ENCODE measurements around the gene ZNF425. TPM values are rescaled to one million over a fixed set of nuclear protein-coding genes. Genes with fewer than 3 reads are reported as not detected.
A peak's percentile ranks its signal among the peaks of the same experiment; 100 is the strongest.

The ZNF425 gene
- total RNA-seq, 1 donor from 2014 or later = 6.5 TPM

DNA sequence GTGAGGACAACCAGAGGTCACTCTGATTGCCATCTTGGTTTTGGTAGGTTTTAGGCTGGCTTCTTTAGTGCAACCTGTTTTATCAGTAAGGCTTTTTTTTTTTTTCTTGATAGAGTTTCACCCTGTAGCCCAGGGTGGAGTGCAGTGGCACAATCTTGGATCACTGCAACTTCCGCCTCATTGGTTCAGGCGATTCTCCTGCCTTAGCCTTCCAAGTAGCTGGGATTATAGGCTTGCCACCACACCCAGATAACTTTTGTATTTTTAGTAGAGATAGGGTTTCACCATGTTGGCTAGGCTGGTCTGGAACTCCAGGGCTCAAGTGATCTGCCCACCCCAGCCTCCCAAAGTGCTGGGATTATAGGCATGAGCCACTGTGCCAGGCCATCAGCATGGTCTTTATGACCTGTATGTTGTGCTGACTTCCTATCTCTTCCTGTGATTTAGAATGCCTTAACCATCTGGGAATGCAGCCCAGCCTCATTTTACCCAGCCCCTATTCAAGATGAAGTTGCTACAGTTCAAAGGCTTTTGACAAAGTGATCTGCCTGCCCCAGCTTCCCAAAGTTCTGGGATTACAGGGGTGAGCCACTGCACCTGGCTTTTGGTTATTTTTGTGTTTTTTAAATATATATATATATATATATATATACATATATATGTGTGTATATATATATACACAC, 7.0 kb upstream of the ZNF425 start:
- H3K4me3 Mint-ChIP-seq (ENCODE audit: unreplicated experiment) = no peak overlapping the region
- no peak overlapping the region for H3K27ac Mint-ChIP-seq (ENCODE audit: unreplicated experiment)
- H3K36me3 Mint-ChIP-seq (ENCODE audit: unreplicated experiment) = peaks cover 7% of the 10 kb centered on the region
- peaks cover 5% of the 10 kb centered on the region for H3K9me3 Mint-ChIP-seq (ENCODE audit: unreplicated experiment)
- DNase-seq = no peak
- peaks cover under 1% of the 10 kb centered on the region for H3K4me1 Mint-ChIP-seq (ENCODE audit: low read depth, unreplicated experiment)
- TF ChIP-seq, protein P1, sequence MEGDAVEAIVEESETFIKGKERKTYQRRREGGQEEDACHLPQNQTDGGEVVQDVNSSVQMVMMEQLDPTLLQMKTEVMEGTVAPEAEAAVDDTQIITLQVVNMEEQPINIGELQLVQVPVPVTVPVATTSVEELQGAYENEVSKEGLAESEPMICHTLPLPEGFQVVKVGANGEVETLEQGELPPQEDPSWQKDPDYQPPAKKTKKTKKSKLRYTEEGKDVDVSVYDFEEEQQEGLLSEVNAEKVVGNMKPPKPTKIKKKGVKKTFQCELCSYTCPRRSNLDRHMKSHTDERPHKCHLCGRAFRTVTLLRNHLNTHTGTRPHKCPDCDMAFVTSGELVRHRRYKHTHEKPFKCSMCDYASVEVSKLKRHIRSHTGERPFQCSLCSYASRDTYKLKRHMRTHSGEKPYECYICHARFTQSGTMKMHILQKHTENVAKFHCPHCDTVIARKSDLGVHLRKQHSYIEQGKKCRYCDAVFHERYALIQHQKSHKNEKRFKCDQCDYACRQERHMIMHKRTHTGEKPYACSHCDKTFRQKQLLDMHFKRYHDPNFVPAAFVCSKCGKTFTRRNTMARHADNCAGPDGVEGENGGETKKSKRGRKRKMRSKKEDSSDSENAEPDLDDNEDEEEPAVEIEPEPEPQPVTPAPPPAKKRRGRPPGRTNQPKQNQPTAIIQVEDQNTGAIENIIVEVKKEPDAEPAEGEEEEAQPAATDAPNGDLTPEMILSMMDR (IDR thresholded peaks at IDR 0.05; ENCODE audit: partially characterized antibody, unreplicated experiment) = no peak
- H3K27me3 Mint-ChIP-seq (ENCODE audit: unreplicated experiment) = no peaks in the 10 kb centered on the region

DNA sequence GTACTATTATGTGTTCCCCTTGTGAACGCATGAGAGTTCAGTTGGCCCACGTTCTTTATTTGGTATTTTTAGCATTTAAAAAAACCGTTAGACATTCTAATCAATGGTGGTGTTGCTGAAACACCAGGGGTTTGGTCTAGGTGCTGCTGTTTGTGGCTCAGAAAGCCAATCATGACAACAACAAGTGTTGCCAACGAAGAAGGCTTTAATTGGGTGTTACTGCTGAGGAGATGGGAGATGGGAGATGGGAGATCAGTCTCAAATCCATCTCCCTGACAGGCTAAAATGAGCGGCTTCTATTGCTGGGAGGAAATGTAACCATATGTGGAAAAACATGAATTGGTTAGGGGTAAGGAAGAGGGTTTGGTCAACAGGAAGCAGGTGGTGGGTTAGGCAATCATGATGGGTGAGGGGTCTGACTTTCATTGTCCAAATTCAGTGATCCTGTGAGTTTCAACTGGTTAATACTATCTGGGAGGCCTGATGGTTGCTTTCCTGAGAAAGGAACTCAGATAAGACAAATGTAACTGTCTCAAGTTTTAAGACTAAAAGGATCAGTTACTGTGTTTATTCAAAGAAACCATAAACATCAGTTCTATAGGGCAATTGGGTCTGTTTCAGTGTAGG, 4.6 kb upstream of the ZNF425 start:
- Mint-ChIP-seq H3K4me1 (ENCODE audit: low read depth, unreplicated experiment) (peaks cover 7% of the 10 kb centered on the region), H3K9me3 (ENCODE audit: unreplicated experiment) (peaks cover 12% of the 10 kb centered on the region), H3K27me3 (ENCODE audit: unreplicated experiment) (peaks cover 8% of the 10 kb centered on the region), H3K36me3 (ENCODE audit: unreplicated experiment) (peaks cover 7% of the 10 kb centered on the region), H3K4me3 (ENCODE audit: unreplicated experiment) (no peak overlapping the region), H3K27ac (ENCODE audit: unreplicated experiment) (no peak overlapping the region)
- no peak for DNase-seq
- TF ChIP-seq, protein P1 (IDR thresholded peaks at IDR 0.05; ENCODE audit: partially characterized antibody, unreplicated experiment) = no peak

DNA sequence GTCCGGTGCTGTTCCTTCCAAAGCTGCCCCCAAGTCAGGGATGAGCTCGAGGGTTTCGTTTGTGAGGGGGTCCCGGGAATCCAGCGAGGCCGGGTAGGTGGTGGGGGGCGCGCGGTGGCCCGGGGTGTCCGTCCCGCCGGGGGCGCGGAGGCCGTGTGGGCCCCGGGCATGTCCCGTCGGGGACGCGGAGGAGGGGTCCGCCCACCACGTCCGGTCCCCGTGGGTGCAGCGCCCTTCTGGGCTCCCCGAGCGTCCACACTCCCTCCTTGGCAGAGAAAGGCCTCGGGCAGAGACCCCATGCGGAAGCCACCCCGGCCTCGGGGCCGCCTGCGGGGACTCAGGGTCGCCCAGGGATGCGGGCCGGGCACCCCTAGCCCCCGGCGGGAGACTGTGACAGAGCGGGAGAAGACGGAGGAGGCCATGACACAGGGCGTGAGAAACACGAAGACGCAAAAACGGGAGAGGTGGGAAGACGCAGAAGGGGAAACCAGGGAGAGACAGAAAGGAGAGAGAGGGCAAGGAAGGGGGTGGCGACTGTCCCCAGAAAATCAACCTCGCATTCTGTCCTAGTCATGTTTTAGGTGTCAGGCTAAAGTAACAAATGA, 640 bp upstream of the ZNF425 start:
- Mint-ChIP-seq H3K4me3 (ENCODE audit: unreplicated experiment) (peak overlapping the region; percentile 98), H3K9me3 (ENCODE audit: unreplicated experiment) (peaks cover 21% of the 10 kb centered on the region), H3K27ac (ENCODE audit: unreplicated experiment) (peak overlapping the region; percentile 98), H3K4me1 (ENCODE audit: low read depth, unreplicated experiment) (peaks cover 12% of the 10 kb centered on the region), H3K36me3 (ENCODE audit: unreplicated experiment) (peaks cover 7% of the 10 kb centered on the region), H3K27me3 (ENCODE audit: unreplicated experiment) (peaks cover 14% of the 10 kb centered on the region)
- peak; percentile 58 for DNase-seq
- TF ChIP-seq, protein P1 (IDR thresholded peaks at IDR 0.05; ENCODE audit: partially characterized antibody, unreplicated experiment) = no peak

DNA sequence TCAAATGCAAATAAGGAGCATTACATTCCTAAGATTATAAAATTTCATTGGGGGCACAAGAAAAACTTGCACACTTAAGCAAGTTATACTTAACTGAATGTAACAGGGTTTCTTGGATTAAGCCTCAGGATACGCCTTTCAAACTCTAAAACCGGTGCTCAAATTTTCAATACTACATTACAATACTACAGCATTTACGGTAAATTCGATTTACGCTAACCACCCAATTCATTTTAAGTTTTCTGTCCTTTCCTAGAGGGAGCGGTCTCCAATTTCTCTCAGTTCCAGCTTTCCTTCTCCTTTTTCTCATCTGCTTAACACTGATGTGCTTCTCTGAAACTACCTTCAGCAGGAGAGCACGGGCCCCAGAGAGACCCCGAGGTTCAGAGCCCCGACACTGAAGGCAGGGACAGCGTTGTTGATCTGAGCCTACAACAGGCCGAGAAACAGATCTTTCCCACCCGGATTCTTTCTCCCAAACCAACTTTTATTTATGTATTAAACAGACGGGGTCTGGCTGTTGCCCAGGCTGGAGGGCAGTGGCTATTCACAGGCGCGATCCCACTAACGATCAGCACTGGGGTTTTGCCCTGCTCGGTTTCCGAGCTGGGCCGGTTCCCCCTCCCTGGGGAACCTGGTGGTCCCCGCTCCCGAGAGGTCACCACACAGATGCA, 798 bp downstream of the ZNF425 start:
- TF ChIP-seq, protein P1 (IDR thresholded peaks at IDR 0.05; ENCODE audit: partially characterized antibody, unreplicated experiment) = no peak
- no peaks in the 10 kb centered on the region for H3K36me3 Mint-ChIP-seq (ENCODE audit: unreplicated experiment)
- H3K27me3 Mint-ChIP-seq (ENCODE audit: unreplicated experiment) = peaks cover 14% of the 10 kb centered on the region

More for the DNA sequence above, 798 bp downstream of the ZNF425 start:
- H3K9me3 Mint-ChIP-seq (ENCODE audit: unreplicated experiment) = peaks cover 16% of the 10 kb centered on the region
- peaks cover 12% of the 10 kb centered on the region for H3K4me1 Mint-ChIP-seq (ENCODE audit: low read depth, unreplicated experiment)
- no peak for DNase-seq
- H3K4me3 Mint-ChIP-seq (ENCODE audit: unreplicated experiment) = peak overlapping the region; percentile 100
- H3K27ac Mint-ChIP-seq (ENCODE audit: unreplicated experiment) = peak overlapping the region; percentile 90

All from glutamatergic neuron (in vitro differentiated cells).